Stimulated activated CD4-positive, alpha-beta T cell treated with anti-CD3 and anti-CD28 coated beads, Interleukin-15, amount 100 ng/mL, for 24 hours (primary cell): ENCODE results near the gene HPS4.
"Not testable (repeated sequence)": the region's sequence is repeated elsewhere in the genome, so short reads cannot be mapped to it uniquely, and the experiment has no call there.

Source experiments
- DNase-seq: peaks from one replicate; pipeline ENCODE4 v3.0.0-alpha.2; 2020

The HPS4 gene

DNA sequence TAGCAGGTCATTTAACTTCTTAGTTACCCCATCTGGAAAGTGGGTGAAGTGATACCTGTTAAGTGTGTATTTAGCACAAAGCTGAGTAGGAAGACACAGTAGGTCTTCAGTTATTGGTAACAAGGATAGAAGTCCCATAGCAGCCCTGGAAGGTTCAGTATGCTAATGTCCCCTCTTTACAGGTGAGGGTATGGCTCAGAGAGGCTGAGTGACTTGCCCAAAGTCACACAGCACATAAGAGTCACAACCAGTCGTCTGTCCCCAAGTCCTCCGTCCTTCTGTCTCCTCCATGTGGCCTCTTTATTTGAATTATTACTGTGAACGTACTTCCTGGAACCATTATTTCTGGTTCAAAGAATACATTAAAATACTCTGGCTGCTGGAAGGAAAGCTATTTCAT lies 44.0 kb downstream of the HPS4 start:
- DNase-seq, result no peak

- not testable (repeated sequence) for DNase-seq
These were observed 44.8 kb downstream of the HPS4 start for GRCh38 chr22:26438776-26439175.

GRCh38 chr22:26437694-26438392 lies 45.7 kb downstream of the HPS4 start:
- no peak for DNase-seq

GRCh38 chr22:26436903-26437515 lies 46.6 kb downstream of the HPS4 start:
- no peak for DNase-seq

DNA sequence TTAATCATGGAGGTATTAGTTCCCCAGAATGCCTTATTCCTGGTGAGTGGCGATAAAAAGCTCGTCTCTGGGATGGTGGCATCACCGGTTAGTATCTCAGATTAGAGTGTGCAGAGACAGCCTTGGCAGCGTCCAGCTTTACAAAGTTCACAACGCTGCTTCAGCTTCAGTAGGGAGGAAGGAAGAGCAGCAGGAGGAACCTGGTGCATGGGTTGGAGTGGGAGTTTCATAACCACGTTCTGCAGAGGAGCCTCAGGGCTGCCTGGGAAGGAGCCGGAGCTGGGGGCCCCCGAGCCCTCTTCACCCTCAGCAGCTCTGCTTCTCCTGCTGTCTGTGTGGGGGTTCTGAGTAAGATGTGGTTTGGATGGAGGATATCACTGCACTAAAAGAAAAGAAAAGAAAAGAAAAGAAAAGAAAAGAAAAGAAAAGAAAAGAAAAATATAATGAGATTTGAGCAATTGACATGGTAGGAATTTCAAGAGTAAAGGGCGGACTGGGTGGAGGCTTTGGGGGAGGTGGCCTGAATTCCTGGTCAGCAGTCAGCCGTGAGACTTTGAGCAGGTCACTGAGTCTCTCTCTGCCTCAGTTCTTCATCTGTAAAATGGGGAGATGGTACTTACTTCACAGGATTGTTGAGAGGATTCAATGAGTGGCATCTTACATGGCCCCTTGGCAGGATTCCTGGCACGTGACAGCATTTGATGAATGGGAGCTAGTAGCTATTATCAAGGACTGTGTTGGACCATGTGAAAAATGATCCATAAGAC lies 48.1 kb downstream of the HPS4 start:
- no peak for DNase-seq

DNA sequence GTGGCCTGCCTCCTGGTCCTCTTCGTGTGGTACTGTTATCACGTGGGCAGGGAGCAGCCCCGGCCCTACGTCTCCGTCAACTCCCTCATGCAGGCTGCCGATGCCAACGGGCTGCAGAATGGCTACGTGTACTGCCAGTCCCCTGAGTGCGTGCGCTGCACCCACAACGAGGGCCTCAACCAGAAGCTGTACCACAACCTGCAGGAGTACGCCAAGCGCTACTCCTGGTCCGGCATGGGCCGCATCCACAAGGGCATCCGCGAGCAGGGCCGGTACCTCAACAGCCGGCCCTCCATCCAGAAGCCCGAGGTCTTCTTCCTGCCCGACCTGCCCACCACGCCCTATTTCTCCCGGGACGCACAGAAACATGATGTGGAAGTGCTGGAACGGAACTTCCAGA lies 49.8 kb downstream of the HPS4 start:
- DNase-seq, result no peak

DNA sequence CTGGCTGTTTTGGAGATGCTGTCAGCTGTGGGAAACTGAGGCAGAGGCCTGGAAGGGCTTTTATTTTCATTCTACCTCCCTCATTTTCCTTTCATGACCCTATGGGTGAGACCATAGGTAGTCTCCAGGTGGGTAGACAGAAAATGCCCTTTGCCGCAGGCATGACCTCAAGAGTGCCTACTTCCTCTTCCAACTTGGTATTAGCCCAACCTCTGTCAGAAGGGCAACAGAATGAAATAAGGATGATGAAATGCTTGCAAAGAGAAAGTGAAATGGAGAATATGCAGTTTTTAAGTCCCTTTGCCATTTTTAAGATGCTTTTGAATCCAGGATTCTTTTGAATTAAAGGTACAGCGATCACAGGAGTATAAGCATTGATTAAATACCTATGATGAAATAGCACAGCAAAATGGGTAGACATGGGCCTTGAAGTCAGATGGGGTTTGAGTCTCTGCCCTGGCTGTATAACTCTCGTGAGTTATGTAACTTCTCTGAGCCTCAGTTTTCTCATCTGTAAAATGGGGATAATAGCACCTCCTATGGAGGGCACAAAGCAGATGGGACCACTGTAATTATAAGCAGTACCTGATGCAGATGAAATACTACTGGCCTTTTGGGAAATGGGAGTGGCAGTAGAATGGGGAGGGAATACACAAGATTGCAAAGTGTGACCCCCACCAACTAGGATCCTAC lies 50.8 kb downstream of the HPS4 start:
- DNase-seq, result no peak

GRCh38 chr22:26431261-26431995 lies 52.2 kb downstream of the HPS4 start:
- DNase-seq, result no peak

DNA sequence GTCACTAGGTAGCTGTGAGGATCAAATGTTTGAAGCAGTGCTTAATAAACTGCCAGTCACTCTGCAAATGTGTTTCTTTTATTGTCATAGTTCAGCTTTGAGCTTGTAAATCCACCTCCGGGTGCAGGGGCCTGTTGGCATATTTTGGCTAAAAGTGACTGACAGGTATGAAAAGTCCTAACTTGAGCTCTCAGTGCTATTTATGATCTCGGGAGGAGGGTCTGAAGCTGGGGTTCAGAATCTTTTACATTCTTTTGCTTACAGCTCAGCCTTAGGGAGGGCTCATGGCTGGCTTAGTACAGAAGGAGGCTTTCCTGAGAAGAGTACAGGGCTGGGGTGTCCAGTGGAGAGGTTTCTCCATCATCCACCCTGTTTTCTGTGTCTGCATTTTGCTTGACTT lies 53.0 kb downstream of the HPS4 start:
- peak; percentile 16 for DNase-seq

DNA sequence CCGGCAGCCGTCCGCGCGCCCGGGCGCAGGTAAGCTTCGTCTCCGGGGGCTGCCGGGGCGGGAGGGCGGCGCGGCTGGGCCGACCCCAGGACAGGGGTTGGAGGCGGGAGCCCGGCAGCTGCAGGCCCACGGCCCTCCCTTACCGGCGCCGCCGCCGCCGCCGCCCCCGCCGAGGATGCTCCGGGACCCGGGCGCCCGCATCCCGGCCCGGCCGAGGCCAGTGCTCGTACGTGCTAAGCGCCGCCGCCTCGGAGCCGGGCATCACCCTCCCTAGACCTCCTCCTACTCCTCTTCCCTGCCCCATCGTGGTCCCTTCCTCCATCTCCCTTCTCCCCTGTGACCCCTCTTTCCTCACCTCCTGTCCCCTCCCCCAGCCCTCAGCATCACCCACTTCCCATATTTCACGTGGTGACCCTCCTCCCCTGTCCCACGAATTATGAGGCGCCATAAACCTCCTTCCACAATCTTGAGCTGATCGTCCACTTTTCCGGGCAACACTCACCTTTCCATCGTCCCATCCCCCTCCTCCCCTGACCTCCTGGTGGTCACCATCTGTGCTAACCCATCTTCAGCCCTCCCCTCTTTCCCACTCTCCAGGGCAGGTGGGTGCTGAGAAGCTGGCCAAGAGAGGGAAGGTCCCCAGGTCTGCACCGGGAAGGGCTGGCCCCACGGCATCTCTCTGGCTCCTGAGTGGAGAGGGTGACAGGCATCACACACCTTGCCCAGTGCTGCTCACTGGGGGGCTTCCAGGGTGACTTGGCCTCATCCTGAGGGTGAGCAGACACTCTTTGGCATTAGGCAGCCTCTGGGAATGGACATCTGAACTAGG lies 53.9 kb downstream of the HPS4 start:
- peak; percentile 30 for DNase-seq

DNA sequence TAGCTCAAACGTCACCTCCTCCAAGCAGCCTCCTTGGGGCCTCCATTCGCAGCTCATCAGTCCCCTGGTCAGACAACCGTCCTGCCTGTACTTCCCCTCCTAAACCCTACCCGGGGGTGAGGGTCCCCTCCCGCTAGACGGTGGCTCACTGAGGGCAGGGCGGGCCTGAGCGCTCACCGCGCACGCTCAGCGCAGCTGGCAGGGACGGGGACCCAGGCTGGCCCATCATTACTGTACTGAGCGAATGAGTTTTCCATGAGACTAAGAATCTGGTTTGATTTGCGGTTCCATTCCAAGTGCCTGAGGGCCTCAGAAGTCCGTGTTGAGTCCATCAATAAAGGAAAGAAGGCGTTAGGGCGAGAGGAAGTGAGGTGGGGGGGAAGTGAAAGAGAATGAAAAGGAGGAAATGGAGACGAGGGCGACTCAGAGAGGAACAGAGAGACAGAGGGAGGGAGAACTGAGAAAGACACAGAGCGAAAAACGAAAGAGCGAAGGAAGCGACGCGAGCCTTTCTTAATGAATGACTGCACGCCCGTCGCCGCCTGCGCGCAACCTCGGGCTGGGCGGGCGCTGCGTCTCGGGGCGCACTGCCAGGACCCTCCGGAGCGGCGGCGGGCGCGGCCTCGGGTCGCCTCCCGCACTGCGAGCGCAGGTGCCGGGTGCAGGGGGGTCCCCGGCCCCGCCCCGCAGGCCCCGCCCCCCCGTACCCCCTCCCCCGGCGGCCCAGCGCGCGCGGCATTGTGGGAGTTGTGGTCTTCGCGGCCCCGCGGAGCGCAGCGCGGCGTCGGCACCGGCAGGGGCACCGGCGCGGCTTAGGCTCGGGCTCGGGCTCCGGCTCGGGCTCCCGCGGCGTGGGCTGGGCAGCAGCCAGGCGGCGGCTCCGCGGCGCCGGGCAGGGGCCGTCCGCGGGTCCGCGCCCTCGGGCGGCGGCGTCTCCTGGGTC lies 54.8 kb downstream of the HPS4 start, which contains the start of gene ASPHD2:
Gene ASPHD2, plus strand, starts transcription at position 746 of the 943 bp plus-strand sequence. CDS start 4,356 bp downstream, outside the sequence.
- DNase-seq, result peak; percentile 82

DNA sequence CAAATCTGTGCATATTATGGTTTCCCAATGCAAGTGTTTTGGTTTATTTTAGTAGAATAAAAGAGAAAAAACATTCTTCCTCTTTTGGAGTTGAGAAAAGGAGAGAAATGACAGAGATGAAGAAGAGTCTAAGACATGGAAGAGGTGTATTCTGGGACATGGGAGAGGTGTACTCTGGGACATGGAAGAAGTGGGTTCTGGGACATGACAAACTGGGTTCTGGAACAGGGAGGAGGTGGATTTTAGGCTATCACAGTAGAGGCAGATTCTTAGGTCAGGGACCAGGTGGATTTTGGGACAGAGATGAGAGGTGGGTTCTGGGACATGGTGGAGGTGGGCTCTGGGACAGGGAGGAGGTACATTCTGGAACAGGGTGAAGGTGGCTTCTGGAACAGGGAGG lies 56.7 kb downstream of the HPS4 start:
- DNase-seq, result no peak

GRCh38 chr22:26418620-26419019 lies 65.0 kb downstream of the HPS4 start:
- DNase-seq, result no peak

DNA sequence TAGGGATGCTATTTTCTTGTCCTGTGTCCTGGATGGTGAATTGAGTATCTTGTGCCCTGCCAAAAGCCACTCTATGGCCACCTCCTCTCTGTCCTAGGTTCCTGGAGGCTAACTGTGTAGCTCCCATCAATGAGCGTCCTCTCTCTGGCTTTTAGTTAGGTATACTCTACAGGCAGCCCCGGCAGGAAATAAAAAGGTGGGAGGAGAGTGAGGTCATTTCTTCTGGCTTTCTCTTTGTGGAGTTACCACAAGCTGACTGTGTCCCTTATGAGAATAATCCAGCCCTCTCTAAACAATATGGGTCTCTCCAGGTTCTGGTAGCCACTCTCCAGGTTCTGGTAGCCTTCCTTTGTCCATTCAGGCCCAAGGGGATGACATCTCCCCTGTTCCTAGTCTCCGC lies 66.2 kb downstream of the HPS4 start:
- no peak for DNase-seq

DNA sequence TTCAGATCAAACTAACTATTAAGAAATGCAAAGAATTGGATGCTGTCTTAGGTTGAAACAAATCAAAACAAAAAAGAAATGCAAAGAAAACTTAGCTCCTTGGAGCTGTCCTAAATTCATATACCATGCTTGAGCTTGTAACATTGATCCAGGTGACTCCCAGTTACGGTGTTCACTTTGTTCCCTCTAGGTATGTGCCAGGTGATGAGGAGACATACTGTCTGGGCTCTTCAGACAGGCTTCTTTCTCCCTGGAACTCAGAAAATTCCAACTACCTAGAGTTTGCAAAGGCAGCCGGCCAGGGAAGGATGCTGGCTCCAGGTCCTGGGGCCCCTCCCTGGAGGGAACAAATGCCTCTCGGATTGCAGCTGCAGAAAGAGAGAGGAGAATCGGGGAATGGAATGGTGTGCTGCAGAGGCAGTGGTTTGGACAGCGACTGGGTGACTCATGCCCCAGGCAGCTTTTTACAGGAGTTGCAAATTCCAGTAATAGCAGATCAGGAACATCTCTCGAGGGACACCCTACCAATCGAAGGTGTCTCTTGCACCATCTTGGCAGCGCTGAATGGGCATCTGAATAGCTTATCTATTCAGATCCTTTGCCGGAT lies 66.8 kb downstream of the HPS4 start:
- no peak for DNase-seq

GRCh38 chr22:26416256-26416655 lies 67.3 kb downstream of the HPS4 start:
- no peak for DNase-seq

- no peak for DNase-seq
These were observed 69.2 kb downstream of the HPS4 start for GRCh38 chr22:26414347-26414746.

DNA sequence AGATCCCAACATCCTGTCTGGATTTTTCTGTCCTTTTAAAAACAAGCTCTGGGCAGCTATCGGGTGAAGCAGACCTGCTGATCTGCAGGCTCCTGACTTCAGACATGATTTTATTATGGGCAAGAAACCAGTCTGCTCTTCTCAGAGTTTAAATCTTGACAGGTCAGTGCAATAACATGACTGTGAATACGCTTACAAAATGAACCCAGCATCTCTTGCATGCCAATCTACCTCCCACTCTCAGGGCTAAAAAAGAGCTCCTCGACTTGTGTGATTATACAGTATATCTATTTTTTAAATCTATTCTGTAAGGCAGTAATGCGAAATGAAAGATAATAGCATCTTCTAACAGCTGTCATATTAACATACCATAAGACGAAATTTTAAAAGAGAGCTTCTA lies 73.2 kb downstream of the HPS4 start:
- no peak for DNase-seq

DNA sequence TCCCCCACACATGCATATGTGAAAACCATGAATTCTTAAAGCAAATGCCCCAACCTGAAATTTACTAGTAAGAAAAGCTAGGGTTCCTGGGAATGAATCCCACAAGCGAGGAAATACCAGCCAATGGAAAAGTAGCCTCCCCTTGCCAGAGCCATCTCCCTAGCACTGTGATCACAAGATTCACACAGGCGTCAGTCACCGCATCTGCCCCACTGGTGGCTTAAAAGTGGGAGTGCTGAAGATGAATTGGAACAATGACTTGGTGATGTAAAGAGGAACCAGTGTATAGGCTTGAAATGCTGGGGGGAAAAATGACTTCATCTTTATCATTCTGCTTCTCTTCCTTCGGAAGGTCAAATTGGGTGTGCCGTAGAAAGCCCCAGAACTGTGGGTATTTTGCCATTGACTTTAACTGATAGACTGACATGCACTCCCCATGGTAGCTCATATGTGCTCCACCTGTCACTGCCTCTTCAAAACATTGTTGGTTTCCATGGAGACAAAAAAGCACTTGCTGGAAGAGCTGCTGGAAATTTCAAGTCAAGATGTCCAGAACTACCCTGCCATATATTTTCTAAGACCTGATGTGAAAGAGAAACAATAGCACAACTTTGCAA lies 73.8 kb downstream of the HPS4 start:
- no peak for DNase-seq
